Midbrain (tissue), 1 donor: ENCODE results near the gene VMA21.

ENCODE experiments used
- DNase-seq: peaks from one replicate; lab custom pipeline; 2025; lab: John Stamatoyannopoulos, UW

Gene VMA21, protein sequence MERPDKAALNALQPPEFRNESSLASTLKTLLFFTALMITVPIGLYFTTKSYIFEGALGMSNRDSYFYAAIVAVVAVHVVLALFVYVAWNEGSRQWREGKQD

GRCh38 chrX:151396825-151397740 lies at the start of gene VMA21:
TSS of gene VMA21 (plus strand) at chrX:151397206. CDS start at chrX:151397309, 103 bp downstream.
- peak; percentile 68 for DNase-seq

DNA sequence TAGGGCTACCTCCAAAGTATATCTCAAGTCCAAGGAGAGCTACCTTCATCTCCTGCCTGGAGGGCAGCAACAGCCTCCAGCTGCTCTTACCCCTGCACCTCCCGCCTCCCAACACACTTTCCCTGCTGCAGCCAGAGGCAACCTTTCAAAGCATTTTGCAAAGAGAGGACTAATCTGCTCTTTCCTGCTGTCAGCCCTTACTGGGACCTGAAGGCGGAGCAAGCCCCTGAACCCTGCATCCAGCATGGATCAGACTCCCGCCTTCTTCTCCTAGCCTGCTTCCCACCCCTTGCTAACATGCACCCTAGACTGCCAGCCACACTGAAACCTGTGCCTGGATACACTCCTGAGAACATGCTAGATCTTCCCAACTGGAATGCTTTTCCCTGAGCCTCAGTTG lies 37.7 kb upstream of the VMA21 start:
- DNase-seq = no peak

DNA sequence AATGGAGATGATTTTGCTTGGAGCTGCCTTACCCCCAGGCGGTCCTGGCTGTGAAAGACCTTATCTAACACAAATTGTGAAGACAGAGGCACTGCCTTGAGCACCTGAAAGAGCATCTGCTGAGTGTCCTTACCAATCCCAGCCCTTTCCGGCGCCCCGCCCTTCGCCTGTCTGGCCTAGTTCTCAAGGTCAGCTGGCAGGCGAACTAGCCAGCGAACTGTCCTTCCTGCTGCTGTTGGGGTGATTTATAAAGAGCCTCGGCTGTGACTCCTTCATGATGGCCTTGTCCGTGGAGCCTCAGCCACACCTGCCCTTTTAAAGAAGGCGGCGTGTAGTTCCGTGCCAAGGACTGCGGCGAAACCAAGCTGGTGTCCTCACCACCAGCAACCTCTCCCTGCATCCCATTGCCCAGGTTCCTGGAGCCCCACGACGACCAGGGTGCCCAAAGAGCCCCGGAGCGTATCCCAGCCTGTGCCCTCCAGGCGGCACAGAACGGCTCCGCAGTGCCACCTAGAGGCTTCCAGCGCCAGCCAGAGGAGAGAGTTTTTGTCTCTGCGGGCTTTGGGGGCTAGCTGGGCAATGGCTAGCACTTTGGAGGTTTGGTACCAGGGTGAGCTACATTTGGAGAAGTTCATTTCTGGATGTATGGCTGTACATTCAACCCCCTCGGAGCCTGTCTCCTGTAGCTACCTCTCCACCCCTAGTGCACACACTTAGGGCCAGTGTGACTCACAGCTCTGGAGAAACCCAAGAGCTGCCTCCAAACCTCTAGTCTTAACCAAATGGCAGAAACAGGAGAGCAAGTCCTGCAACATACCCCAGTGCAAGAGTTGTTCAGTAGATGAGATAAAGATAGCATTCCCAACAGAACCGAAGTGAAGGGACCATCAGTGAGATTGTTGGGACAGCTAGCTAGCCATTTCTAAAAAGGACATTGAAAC lies 36.8 kb upstream of the VMA21 start:
- DNase-seq = peak; percentile 8

- DNase-seq = no peak
These were observed 33.7 kb upstream of the VMA21 start for GRCh38 chrX:151363316-151363715.

DNA sequence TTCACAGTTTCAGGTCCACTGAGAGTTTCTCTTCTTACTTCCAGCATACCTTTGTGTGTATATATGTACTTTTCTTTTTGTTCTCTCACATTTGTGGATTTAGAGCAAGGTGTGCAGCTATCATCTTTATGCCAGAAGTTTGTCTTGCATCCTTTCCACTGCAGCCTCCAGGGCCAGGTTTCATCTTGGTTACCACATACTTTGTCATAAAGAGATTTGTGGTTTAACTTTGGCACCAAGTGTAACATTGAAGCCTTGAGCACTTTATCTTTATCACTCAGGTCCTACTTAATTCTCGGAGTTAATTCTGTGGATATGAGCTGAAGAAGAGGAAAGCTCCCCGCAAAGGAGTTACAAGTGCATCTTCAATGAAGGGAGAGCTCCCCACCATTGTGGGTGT lies 31.4 kb upstream of the VMA21 start:
- DNase-seq = no peak

DNA sequence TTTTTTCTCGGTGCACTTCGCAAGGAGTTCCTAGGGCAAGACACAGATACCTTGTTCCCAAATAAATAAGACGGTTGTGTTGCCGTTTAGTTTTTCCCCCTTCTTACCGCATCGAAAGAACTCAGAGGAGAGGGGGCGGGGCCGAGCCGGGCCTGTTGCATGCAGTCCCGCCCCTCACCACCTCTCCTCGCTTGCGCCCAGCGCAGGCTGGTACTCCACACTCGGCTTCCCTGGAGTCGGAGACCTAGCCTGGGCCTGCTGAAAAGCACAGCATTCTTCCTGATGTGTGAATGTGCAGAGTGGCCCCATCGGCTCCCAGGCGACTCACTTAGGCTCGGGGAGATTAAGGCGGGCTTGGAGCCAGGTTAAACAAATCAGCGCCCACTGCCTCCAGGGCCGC lies 26.1 kb upstream of the VMA21 start:
- DNase-seq = no peak

- peak; percentile 7 for DNase-seq
These were observed 12.2 kb upstream of the VMA21 start for GRCh38 chrX:151384807-151385206.

- DNase-seq = no peak
These were observed 10.1 kb upstream of the VMA21 start for GRCh38 chrX:151386838-151387459.

DNA sequence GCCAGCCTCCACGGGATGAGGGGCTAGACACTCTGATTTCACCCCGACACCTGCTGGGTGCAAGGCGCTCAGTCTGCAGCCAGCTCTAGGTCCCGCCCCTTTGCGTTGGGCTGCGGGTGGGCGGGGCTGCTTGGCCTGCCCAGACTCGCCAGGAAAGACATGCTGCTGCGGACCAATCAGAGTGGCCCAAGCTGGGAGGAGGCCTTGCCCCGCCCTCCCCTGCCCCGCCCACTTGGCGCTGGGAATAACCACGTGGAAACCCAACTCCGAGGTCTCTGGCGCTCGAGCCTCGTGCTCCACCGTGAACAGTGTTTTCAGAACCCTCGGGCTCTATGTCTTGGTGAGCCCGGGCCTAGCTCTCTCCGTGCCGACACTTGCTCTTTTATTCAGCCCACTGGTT lies 5.3 kb upstream of the VMA21 start:
- no peak for DNase-seq

GRCh38 chrX:151393514-151393913 lies 3.5 kb upstream of the VMA21 start:
- DNase-seq = no peak

DNA sequence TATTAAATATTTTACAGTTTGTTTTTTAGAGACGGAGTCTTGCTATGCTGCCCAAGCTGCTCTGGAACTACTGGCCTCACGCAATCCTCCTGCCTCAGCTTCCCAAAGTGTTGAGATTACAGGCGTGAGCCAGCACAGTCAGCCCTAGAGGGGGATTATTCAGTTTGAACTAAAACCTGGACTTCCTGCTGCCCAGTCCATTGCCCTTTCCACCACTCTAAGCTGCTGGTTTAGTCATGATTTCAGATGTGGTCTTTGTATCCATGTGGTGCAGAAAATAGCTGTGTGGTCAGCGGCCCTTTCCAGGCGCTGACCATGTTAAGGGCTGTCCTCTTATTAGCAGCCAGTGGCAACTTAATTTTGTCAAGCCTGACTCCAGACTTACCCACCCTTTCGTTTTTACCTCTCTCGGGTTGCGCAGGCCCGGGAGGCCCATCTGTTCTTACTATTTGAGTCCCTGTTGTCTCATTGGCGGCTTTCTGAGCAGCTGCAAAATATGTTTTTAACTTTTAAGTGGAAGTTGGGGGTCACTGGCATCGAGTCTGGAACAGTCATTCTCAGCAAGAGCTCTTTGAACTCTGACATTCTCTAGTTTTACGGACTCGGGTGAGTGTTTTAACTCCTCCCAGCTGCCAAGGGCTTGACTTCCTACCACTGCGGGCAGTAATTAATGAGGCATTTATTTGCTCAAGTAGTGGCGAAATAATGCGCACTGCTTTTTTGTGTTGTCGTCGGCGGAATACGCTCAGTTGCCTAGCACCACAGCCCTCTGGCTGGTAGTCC lies 773 bp upstream of the VMA21 start:
- DNase-seq = peak; percentile 43

DNA sequence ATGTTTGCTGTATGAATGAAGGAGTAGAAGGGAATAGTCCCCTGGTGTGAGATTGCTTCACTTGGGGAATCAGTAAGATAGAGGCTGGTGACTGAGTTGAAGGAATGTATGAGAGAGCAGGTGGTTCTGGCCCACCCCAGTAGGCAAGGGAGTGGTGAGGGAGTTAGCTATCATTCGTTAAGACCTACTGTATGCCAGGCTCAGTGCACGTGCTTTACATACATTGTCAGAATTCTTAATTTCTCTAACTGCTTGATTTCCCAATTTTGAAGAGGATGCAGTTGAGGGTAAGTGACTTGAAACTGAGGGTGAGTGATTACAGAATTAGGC lies 700 bp downstream of the VMA21 start:
- no peak for DNase-seq

DNA sequence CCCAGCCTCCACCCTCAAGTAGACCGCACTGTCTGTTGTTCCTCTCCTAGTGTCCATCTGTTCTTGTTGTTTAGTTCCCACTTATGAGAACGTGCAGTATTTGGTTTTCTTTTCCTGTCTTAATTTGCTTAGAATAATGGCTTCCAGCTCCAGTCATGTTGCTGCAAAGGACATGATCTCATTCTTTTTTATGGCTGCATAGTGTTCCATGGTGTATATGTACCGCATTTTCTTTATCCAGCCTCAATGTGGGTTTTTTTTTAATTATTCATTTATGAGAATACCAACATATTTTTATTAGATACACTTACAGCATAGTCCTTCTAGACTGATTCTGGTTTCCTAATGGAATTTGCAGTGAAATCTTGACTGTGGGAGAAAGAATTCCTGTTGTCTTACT lies 1.3 kb downstream of the VMA21 start:
- no peak for DNase-seq

GRCh38 chrX:151402719-151403390 lies 5.8 kb downstream of the VMA21 start:
- no peak for DNase-seq

GRCh38 chrX:151416579-151416978 lies 19.6 kb downstream of the VMA21 start:
- no peak for DNase-seq

GRCh38 chrX:151419782-151420181 lies 22.8 kb downstream of the VMA21 start:
- DNase-seq = no peak

DNA sequence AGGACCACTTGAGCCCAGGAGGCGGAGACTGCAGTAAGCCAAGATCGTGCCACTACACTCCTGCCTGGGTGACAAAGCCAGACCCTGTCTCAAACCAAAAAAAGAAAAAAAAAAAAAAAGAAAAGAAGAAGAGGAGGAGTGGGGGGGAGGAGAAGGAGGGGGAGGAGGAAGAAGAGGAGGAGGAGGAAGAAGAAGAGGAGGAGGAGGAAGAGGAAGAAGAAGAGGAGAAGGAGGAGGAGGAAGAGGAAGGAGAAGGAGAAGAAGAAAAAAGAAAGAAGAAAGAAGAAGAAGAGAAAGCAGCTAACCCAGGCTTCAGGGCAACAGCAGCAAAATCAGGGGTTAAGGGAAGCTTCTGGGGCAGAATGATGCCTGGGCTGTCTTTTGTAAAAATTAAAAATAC lies 27.5 kb downstream of the VMA21 start:
- DNase-seq = no peak

GRCh38 chrX:151448509-151448908 lies 51.5 kb downstream of the VMA21 start:
- DNase-seq = no peak

DNA sequence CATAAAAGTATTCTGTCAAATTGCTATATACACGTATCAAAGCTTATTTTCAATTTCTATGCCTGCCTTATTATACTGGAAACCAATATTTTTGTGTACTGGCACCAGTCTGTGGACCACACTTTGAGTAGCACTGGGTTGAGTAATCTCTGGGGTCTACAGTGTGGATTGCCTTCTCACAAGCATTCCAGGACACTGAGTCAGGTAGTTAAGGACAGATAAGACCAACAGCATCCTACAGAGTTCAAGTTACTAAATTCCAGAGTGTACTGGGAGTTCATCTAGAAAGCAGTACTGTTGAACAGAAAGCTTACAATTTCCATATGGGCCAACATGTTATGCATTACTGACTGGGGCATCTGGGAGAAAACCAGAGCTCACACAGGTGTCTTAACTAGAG lies 61.8 kb downstream of the VMA21 start:
- DNase-seq = no peak
